Measurements from ENCODE around the gene SYNJ2BP. TPM values are rescaled to one million over a fixed set of nuclear protein-coding genes. Genes with fewer than 3 reads are reported as not detected.

SYNJ2BP gene
- total and polyA plus RNA-seq, 9 of the 15 experiments (the other 6 are each of a cell fraction or from before 2014, with no cell fraction given): 1.8 to 4.6 (median 3.3) TPM

DNA sequence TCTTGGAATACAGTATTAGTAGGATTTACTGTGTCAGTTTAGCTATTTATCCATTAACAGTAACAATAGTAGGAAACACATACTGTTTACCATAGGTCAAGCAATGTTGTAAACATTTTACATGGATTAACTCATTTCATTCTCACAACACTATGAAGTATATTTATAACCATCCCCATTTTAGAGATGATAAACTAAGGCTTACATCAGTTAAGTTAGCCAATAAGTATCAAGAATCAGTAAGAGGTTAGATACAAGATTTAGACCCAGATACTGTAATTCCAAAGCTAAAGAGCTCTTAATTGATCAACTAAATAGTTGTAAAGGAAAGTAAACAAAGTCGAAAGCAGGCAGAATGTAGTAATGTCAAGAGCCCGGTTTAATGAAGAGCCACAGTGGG, 1.1 kb downstream of the SYNJ2BP start:
- DNase-seq (ENCODE audit: extremely low read depth in 1 of 4, low spot score in 3 of 4) (no peak), FAIRE-seq (no peak), ATAC-seq (no peak)
- POLR2A ChIA-PET: no interaction called here
- no peaks in the 10 kb centered on the region for H3K36me3 ChIP-seq (ENCODE audit: control insufficient read depth, insufficient read depth, low read length)
- WGBS (ENCODE audit: insufficient coverage, low coverage, missing lambda C conversion rate): 8% methylated on average over 2 of the region's 2 CpGs
- CTCF ChIA-PET (ENCODE audit: low intra/inter-chr PET ratio): no interaction called here
- no peaks in the 10 kb centered on the region for H3K4me1 ChIP-seq (replicated peaks in 1 of 2; ENCODE audit: control insufficient read depth in 2 of 2, insufficient read depth in 2 of 2, low read length in 2 of 2)
- no peak overlapping the region for H2AFZ ChIP-seq (ENCODE audit: low read depth, low read length)
- no peaks in the 10 kb centered on the region for H3K9me1 ChIP-seq (ENCODE audit: control insufficient read depth, insufficient read depth, low read length)
- H3K9ac ChIP-seq (ENCODE audit: insufficient read depth in 1 of 2, low read depth in 2 of 2, low read length in 2 of 2): no peak overlapping the region
- TF ChIP-seq, protein P1, sequence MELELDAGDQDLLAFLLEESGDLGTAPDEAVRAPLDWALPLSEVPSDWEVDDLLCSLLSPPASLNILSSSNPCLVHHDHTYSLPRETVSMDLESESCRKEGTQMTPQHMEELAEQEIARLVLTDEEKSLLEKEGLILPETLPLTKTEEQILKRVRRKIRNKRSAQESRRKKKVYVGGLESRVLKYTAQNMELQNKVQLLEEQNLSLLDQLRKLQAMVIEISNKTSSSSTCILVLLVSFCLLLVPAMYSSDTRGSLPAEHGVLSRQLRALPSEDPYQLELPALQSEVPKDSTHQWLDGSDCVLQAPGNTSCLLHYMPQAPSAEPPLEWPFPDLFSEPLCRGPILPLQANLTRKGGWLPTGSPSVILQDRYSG (tag; conservative IDR thresholded peaks at IDR 0.05; ENCODE audit: low read depth): no peak
- TF ChIP-seq FOS (IDR thresholded peaks at IDR 0.05; ENCODE audit: extremely low read depth, insufficient read length) (no peak), IFI16 (CRISPR knock-in tag; IDR thresholded peaks at IDR 0.05) (no peak), ILK (tag; IDR thresholded peaks at IDR 0.05; ENCODE audit: borderline replicate concordance, low read depth) (no peak), ZNF253 (CRISPR knock-in tag; conservative IDR thresholded peaks at IDR 0.05) (no peak), NCOR1 (IDR thresholded peaks at IDR 0.05) (no peak), PML (IDR thresholded peaks at IDR 0.05; ENCODE audit: low read length) (no peak), SNIP1 (IDR thresholded peaks at IDR 0.05; ENCODE audit: low read depth) (no peak), TRIM28 (IDR thresholded peaks at IDR 0.05) (no peak), NFE2 (IDR thresholded peaks at IDR 0.05; ENCODE audit: low read depth) (no peak), PTRF (tag; IDR thresholded peaks at IDR 0.05) (no peak), ETS2 (tag; IDR thresholded peaks at IDR 0.05; ENCODE audit: borderline replicate concordance, poor library complexity, severe bottlenecking) (no peak), MAZ (CRISPR knock-in tag; conservative IDR thresholded peaks at IDR 0.05 in 1 of 2, IDR thresholded peaks at IDR 0.05 in 1 of 2) (no peak), CBX8 (IDR thresholded peaks at IDR 0.05; ENCODE audit: borderline replicate concordance, extremely low read depth, low read depth, low read length, poor library complexity, severe bottlenecking) (no peak)
- TF ChIP-seq, protein P2, sequence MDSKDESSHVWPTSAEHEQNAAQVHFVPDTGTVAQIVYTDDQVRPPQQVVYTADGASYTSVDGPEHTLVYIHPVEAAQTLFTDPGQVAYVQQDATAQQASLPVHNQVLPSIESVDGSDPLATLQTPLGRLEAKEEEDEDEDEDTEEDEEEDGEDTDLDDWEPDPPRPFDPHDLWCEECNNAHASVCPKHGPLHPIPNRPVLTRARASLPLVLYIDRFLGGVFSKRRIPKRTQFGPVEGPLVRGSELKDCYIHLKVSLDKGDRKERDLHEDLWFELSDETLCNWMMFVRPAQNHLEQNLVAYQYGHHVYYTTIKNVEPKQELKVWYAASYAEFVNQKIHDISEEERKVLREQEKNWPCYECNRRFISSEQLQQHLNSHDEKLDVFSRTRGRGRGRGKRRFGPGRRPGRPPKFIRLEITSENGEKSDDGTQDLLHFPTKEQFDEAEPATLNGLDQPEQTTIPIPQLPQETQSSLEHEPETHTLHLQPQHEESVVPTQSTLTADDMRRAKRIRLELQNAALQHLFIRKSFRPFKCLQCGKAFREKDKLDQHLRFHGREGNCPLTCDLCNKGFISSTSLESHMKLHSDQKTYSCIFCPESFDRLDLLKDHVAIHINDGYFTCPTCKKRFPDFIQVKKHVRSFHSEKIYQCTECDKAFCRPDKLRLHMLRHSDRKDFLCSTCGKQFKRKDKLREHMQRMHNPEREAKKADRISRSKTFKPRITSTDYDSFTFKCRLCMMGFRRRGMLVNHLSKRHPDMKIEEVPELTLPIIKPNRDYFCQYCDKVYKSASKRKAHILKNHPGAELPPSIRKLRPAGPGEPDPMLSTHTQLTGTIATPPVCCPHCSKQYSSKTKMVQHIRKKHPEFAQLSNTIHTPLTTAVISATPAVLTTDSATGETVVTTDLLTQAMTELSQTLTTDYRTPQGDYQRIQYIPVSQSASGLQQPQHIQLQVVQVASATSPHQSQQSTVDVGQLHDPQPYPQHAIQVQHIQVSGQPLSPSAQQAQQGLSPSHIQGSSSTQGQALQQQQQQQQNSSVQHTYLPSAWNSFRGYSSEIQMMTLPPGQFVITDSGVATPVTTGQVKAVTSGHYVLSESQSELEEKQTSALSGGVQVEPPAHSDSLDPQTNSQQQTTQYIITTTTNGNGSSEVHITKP (IDR thresholded peaks at IDR 0.05; ENCODE audit: partially characterized antibody): no peak
- TF ChIP-seq, protein P3, sequence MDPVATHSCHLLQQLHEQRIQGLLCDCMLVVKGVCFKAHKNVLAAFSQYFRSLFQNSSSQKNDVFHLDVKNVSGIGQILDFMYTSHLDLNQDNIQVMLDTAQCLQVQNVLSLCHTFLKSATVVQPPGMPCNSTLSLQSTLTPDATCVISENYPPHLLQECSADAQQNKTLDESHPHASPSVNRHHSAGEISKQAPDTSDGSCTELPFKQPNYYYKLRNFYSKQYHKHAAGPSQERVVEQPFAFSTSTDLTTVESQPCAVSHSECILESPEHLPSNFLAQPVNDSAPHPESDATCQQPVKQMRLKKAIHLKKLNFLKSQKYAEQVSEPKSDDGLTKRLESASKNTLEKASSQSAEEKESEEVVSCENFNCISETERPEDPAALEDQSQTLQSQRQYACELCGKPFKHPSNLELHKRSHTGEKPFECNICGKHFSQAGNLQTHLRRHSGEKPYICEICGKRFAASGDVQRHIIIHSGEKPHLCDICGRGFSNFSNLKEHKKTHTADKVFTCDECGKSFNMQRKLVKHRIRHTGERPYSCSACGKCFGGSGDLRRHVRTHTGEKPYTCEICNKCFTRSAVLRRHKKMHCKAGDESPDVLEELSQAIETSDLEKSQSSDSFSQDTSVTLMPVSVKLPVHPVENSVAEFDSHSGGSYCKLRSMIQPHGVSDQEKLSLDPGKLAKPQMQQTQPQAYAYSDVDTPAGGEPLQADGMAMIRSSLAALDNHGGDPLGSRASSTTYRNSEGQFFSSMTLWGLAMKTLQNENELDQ (CRISPR knock-in tag; IDR thresholded peaks at IDR 0.05; ENCODE audit: borderline replicate concordance): no peak
- in situ Hi-C loops (cut with MboI) (no loop called here), intact Hi-C loops (cut with micrococcal nuclease) (no loop called here)
- H3K27me3 ChIP-seq (ENCODE audit: control insufficient read depth in 2 of 2, insufficient read depth in 2 of 2, low read length in 2 of 2): no peaks in the 10 kb centered on the region
- no TSS peak for BruUV-seq (replicated peaks)
- H3K9me3 ChIP-seq (replicated peaks; ENCODE audit: control insufficient read depth, insufficient read depth, low read depth, low read length): no peaks in the 10 kb centered on the region
- no peaks in the 10 kb centered on the region for H4K20me1 ChIP-seq (replicated peaks; ENCODE audit: control insufficient read depth, insufficient read depth, low read length)
- H3K27ac ChIP-seq (ENCODE audit: extremely low read depth, low read depth, low read length): no peak overlapping the region
- H3K4me3 ChIP-seq: no peak overlapping the region
- H3K79me2 ChIP-seq (ENCODE audit: control insufficient read depth, insufficient read depth, low read length): no peaks in the 10 kb centered on the region
- no peak overlapping the region for H3K4me2 ChIP-seq (ENCODE audit: insufficient read depth, low read length)
